Vagina (tissue), 2 donors: Measurements from ENCODE around the gene ALS2.

Experiments
- CTCF ChIP-seq, 3 experiments: fragments of 450-650 bp in 2 of 3; fragments of 200-600 bp in 1 of 3; sonication (generic) in 1 of 3; IDR thresholded peaks; one replicate each; pipeline ENCODE4 v1.5.1; 2017 to 2019; ENCODE audit warnings: antibody characterized with exemption in 3 of 3, mild to moderate bottlenecking in 2 of 3, moderate library complexity in 2 of 3
- POLR2A ChIP-seq, 2 donors: fragments of 450-650 bp; IDR thresholded peaks; one replicate each; pipeline ENCODE4 v1.6.1; 2017; ENCODE audit warnings: antibody characterized with exemption in 2 of 2, mild to moderate bottlenecking in 2 of 2, moderate library complexity in 2 of 2

DNA sequence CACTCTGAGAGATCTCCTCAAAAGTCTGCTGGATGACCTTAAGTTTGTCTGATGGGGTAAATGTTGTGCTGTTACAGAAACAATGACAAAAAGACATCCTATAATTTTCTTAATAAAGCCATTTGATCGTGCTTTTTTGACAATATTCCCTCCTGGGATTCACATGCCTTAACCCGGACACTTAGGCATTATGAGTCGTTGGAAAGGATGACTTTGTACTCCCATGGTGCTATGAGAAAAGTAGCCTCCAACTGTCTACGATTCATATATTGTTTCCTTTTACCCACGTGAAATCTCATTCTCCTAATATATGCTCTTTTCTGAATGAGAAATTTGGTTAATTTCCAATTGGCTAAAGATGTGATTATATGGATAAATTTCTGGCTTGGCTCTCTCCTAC lies 76.2 kb downstream of the ALS2 start:
- TF ChIP-seq CTCF (IDR thresholded peaks at IDR 0.05) (no peak), POLR2A (IDR thresholded peaks at IDR 0.05) (no peak)
